ENCODE results near the gene ADGRE2. TPM values are rescaled to one million over a fixed set of nuclear protein-coding genes. Genes with fewer than 3 reads are reported as not detected.

The ADGRE2 gene
- total RNA-seq, 1 donor from 2014 or later: 5.1 TPM

- DNase-seq (ENCODE audit: low spot score): no peak
Measured at GRCh38 chr19:14735915-14736314, 42.4 kb downstream of the ADGRE2 start.

GRCh38 chr19:14733574-14733973 lies 44.8 kb downstream of the ADGRE2 start:
- DNase-seq (ENCODE audit: low spot score): no peak

- no peak for DNase-seq (ENCODE audit: low spot score)
Measured at GRCh38 chr19:14732510-14732909, 45.9 kb downstream of the ADGRE2 start.

- no peak for DNase-seq (ENCODE audit: low spot score)
Measured at GRCh38 chr19:14731200-14731599, 47.2 kb downstream of the ADGRE2 start.

- DNase-seq (ENCODE audit: low spot score): no peak
Measured at GRCh38 chr19:14728595-14728994, 49.8 kb downstream of the ADGRE2 start.

- no peak for DNase-seq (ENCODE audit: low spot score)
Measured at GRCh38 chr19:14722127-14722526, 56.2 kb downstream of the ADGRE2 start.

- DNase-seq (ENCODE audit: low spot score): no peak
Measured at GRCh38 chr19:14719162-14719561, 59.2 kb downstream of the ADGRE2 start.

GRCh38 chr19:14718522-14719116 lies 59.7 kb downstream of the ADGRE2 start:
- no peak for DNase-seq (ENCODE audit: low spot score)

- DNase-seq (ENCODE audit: low spot score): no peak
Measured at GRCh38 chr19:14715841-14716240, 62.5 kb downstream of the ADGRE2 start.

GRCh38 chr19:14704450-14704849 lies 73.9 kb downstream of the ADGRE2 start:
- DNase-seq (ENCODE audit: low spot score): no peak

GRCh38 chr19:14703833-14704232 lies 74.5 kb downstream of the ADGRE2 start:
- DNase-seq (ENCODE audit: low spot score): no peak

- DNase-seq (ENCODE audit: low spot score): no peak
Measured at GRCh38 chr19:14700711-14701375, 77.5 kb downstream of the ADGRE2 start.

GRCh38 chr19:14699641-14700040 lies 78.7 kb downstream of the ADGRE2 start:
- DNase-seq (ENCODE audit: low spot score): no peak

GRCh38 chr19:14695471-14695870 lies 82.9 kb downstream of the ADGRE2 start:
- DNase-seq (ENCODE audit: low spot score): no peak

GRCh38 chr19:14694641-14695266 lies 83.6 kb downstream of the ADGRE2 start:
- no peak for DNase-seq (ENCODE audit: low spot score)

- DNase-seq (ENCODE audit: low spot score): peak; percentile 95
Measured at GRCh38 chr19:14689598-14690503, 88.5 kb downstream of the ADGRE2 start, which contains the start of gene ZNF333. TSS of gene ZNF333 (plus strand) at chr19:14690048. CDS start at chr19:14693492, 3,444 bp downstream.

- no peak for DNase-seq (ENCODE audit: low spot score)
Measured at GRCh38 chr19:14686411-14686810, 91.9 kb downstream of the ADGRE2 start.

- no peak for DNase-seq (ENCODE audit: low spot score)
Measured at GRCh38 chr19:14683439-14683838, 94.9 kb downstream of the ADGRE2 start.
